SJSA1 (cell line): ENCODE data around the gene KDM2A. TPM values are rescaled to one million over a fixed set of nuclear protein-coding genes. Genes with fewer than 3 reads are reported as not detected.

Experiments used
- DNase-seq, 2 experiments: peaks; one replicate each; pipeline ENCODE4 v3.0.0-alpha.2; 2015 to 2020; ENCODE audit warnings: low spot score in 2 of 2, low read depth in 1 of 2
- H3K27ac ChIP-seq: fragments of 250-450 bp; sonication (Bioruptor Pico); 2 replicates; pipeline ENCODE4 v1.5.1; 2020; ENCODE audit warnings: mild to moderate bottlenecking, moderate library complexity
- H3K27me3 ChIP-seq: fragments of 250-450 bp; sonication (Bioruptor Pico); replicated peaks from 2 replicates; pipeline ENCODE4 v1.5.1; 2020; ENCODE audit warnings: mild to moderate bottlenecking, moderate library complexity
- H3K36me3 ChIP-seq: fragments of 250-450 bp; sonication (Bioruptor Pico); 2 replicates; pipeline ENCODE4 v1.5.1; 2020; ENCODE audit warnings: mild to moderate bottlenecking
- H3K4me1 ChIP-seq: fragments of 250-450 bp; sonication (Bioruptor Pico); replicated peaks from 2 replicates; pipeline ENCODE4 v1.6.1; 2021; ENCODE audit warnings: mild to moderate bottlenecking
- H3K4me3 ChIP-seq: fragments of 250-450 bp; sonication (Bioruptor Pico); 2 replicates; pipeline ENCODE4 v1.5.1; 2020; ENCODE audit warnings: mild to moderate bottlenecking
- H3K9me3 ChIP-seq: fragments of 250-450 bp; sonication (Bioruptor Pico); replicated peaks from 2 replicates; pipeline ENCODE4 v1.5.1; 2020; ENCODE audit warnings: mild to moderate bottlenecking
- total RNA-seq: library from RNA; depleted of rRNA; stranded (reverse); fragments of >200 nt; shearing (Covaris generic); gene quantifications from 2 replicates; pipeline ENCODE4 v1.2.3, GENCODE V29; 2014; rRNA removed

The KDM2A gene
- total RNA-seq: 30.4 and 41.2 TPM in 2 replicates

DNA sequence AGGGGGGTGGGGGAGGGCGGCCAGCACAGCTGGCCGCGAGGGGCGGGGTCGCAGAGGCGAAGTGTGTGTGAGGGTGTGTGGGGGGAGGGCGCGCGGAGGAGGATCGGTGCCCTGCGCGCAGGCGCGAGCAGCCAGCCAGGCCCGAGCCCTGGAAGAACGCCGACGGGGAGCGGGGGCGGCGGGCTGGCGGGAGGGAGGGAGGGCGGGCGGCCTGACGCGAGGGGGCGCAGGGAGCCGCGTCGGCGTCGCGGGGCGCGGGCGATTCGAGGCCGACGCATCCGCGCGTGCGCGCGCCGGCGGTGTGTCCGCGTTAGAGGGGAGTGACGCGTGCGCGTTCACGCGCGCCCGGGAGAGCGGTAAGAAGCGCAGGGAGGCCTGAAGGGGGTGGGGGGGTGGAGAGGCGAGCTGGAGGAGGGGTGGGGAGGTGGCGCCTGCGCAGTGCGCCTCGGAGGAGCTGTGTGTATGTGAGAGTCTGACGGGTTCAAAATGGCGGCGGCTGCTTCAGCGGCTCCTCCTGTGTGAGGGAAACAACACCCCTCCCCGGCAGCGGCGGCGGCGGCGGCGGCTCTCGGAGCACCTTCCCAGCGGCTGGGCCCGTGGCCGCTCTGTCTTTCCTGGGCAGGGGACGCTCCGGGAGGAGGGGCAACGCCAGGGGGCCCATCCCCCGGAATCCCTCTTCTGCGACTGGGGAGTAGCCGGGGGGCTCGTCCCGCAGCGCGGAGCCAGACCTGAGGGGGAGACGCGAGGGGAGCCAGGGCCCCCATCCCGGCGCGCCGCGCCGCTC is at the start of gene KDM2A:
Gene KDM2A (plus strand): TSS at position 463 of the 784 bp plus-strand sequence. CDS start 2,054 bp downstream, outside the sequence.
- peaks cover 28% of the 10 kb centered on the region for H3K36me3 ChIP-seq
- H3K27me3 ChIP-seq: no peaks in the 10 kb centered on the region
- peaks cover 3% of the 10 kb centered on the region for H3K9me3 ChIP-seq
- peaks cover 25% of the 10 kb centered on the region for H3K4me1 ChIP-seq
- H3K4me3 ChIP-seq: peak within 1 kb of the TSS; percentile 99
- H3K27ac ChIP-seq: peak within 1 kb of the TSS; percentile 89
- DNase-seq: peak; percentile 99 to 100

DNA sequence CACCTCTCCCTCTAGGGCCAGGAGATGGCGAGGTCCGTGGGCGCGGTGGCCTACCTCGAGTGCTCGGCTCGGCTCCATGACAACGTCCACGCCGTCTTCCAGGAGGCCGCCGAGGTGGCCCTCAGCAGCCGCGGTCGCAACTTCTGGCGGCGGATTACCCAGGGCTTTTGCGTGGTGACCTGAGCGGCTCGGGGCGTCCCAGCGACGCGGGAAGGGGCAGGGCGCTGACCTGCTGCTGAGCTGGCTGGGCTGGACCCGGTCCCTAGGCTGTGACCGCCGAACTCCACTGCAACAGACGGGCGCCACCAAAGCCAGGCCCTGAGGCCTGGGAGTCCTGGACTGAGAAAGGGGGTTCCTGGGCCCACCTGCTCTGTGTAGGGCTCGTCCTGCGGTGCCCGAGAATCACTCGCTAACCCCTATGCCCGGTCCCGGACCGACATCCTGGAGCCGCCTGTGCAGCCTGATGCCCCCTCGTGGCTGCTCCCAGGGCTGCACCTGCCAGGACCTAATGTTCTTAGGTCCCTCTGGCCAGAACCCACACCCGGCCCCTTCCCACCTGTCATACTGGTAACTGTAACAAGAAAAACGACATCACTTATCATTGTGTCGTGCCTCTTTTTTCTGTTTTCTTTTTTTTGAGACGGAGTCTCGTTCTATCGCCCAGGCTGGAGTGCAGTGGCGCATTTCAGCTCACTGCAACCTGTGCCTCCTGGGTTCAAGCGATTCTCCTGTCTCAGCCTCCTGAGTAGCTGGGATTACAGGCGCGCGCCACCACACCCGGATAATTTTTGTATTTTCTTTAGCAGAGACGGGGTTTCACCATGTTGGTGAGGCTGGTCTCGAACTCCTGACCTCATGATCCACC is 47.4 kb upstream of the KDM2A start:
- Histone ChIP-seq H3K4me1 (peaks cover 3% of the 10 kb centered on the region; the same call in 1 of the 2 replicates), H3K27me3 (no peaks in the 10 kb centered on the region), H3K36me3 (no peaks in the 10 kb centered on the region), H3K27ac (no peak overlapping the region), H3K4me3 (no peak overlapping the region), H3K9me3 (no peaks in the 10 kb centered on the region)
- peak; percentile 54 to 79 for DNase-seq

DNA sequence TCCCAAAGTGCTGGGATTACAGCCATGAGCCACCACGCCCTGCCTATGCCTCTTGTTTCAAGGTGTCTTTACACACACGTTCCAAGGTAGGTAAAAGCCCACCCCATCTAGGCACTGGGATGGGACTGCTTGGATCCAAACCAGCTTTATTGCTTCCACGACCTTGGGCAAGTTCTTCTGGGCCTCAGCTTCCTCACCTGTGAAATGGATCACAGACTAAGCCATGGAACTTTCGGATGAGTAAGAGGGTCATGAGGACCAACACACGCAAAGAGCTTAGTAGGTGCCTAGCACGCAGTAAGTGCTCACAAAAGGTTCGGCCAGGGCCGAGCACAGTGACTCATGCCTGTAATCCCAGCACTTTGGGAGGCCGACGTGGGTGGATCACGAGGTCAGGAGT is 46.8 kb upstream of the KDM2A start:
- no peak for DNase-seq
- no peaks in the 10 kb centered on the region for H3K27me3 ChIP-seq
- H3K4me1 ChIP-seq: peaks cover 3% of the 10 kb centered on the region; the same call in 1 of the 2 replicates
- no peak overlapping the region for H3K27ac ChIP-seq
- H3K9me3 ChIP-seq: no peaks in the 10 kb centered on the region
- no peak overlapping the region for H3K4me3 ChIP-seq
- H3K36me3 ChIP-seq: no peaks in the 10 kb centered on the region

DNA sequence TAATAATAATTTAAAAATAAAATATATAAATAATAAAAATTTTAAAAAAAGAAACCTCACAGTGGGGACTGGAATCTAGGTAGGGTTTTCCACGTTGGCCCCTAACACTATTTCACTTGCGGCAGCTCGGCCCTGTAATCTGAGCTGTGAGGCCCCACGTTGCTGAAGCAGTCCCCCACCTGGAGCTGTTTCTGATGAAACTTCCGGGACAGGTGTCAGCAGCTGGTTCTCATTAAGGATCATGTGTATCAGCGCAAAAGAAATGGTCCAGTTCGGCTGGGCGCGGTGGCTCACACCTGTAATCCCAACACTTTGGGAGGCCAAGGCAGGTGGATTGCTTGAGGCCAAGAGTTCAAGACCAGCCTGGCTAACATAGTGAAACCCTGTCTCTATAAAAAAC is 45.2 kb upstream of the KDM2A start:
- DNase-seq: no peak
- H3K27ac ChIP-seq: no peak overlapping the region
- no peaks in the 10 kb centered on the region for H3K27me3 ChIP-seq
- H3K9me3 ChIP-seq: no peaks in the 10 kb centered on the region
- peaks cover 13% of the 10 kb centered on the region for H3K4me1 ChIP-seq
- H3K36me3 ChIP-seq: no peaks in the 10 kb centered on the region
- H3K4me3 ChIP-seq: no peak overlapping the region

DNA sequence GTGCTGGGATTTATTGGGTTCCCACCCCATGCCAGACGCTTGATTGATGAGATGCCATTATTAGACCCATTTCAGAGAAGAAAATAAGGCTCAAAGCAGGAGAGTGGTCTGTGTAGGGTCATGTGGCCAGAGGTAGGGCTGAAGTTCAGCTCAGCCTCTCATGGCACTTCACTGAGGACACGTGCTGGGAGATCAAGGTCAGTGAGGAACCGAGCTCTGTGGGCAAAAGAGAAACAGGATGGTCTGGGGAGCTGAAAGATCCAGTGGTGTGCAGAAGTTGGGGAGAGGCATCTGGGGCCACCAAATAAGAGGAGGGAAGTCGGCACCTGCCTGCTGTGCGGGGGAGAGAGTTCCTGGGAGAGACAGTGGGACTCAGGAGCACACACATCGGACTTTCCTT is 42.9 kb upstream of the KDM2A start:
- H3K27me3 ChIP-seq: no peaks in the 10 kb centered on the region
- H3K27ac ChIP-seq: no peak overlapping the region
- DNase-seq: no peak
- peaks cover 18% of the 10 kb centered on the region for H3K4me1 ChIP-seq
- no peak overlapping the region for H3K4me3 ChIP-seq
- H3K36me3 ChIP-seq: no peaks in the 10 kb centered on the region
- H3K9me3 ChIP-seq: no peaks in the 10 kb centered on the region

DNA sequence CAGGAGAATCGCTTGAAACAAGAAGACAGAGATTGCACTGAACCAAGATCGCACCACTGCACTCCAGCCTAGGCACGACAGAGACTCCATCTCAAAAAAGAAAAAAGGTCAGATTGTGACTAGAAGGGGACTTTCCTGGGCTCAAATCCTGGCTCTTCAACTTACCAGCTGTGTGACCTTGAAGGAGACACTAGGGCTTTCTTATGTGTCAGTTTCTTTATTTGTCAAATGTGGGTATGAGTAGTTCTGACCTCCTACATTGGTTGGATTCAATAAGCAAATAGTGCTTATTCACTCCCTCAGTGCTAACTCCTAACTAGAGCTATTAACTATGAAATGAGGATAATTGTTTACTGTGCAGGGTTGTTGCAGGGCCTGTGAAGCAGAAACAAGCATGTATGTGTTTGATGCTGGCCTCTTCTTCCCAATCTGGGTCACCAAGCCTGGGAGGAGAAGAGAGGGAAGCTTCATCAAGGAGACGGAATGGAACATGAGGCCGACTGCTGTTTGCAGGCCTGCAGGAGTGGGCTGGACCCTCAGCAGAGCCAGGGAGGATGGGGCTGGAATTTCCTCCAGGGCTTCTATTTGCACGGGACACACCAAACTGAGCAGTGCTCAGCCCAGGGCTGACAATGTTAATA is 39.9 kb upstream of the KDM2A start:
- Histone ChIP-seq H3K4me3 (no peak overlapping the region), H3K4me1 (peaks cover 15% of the 10 kb centered on the region), H3K27me3 (no peaks in the 10 kb centered on the region), H3K9me3 (no peaks in the 10 kb centered on the region), H3K36me3 (no peaks in the 10 kb centered on the region), H3K27ac (peak overlapping the region; percentile 58; the same call in 1 of the 2 replicates)
- no peak for DNase-seq

DNA sequence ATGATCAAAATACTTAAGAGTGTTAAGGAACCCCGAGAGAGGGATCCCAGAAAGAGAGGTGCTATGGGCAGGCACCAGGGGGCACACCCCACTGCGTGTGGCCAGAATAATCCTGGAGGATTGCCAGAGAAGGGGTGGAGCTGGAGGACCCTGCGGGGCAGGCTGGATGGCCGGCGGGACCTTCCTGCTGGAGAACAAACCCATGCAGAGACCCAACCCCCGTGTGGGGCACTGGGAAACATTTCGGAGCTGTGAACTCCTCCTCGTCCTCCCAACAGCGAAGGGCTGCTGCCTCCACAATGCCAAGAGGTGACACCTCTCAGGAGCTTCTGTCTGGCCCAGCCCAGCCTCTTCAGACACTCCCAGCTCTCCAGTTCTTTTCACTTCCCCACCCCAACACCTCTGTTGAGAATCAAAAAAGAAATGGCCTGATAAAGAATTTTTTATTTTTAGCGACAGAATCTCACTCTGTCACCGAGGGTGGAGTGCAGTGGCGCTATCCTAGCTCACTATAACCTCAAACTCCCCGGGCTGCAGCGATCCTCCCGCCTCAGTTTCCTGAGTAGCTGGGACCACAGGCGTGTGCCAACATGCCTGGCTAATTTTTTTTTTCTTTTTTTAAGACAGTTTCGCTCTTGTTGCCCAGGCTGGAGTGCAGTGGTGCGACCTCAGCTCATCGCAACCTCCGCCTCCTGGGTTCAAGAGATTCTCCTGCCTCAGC is 36.8 kb upstream of the KDM2A start:
- no peak for DNase-seq
- H3K4me3 ChIP-seq: no peak overlapping the region

DNA sequence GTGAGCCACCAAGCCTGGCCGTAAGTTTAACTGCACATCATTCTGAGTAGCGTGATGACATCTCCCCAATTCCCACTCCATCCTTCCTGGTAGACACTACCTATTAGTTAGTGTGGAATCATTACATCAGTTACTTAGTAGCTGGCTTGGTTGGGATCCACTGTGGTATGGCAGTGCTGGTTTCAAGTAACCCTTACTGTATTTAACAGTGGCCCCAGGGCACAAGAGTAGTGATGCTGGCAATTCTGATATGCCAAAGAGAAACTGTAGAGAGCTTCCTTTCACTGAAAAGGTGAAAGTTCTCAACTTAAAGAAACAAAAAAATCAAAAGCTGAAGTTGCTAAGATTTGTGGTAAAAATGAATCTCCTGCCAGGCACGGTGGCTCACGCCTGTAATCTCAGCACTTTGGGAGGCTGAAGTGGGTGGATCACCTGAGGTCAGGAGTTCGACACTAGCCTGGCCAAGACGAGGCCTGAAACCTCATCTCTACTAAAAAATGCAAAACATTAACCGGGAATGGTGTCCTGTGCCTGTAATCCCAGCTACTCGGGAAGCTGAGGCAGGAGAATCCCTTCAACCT is 35.2 kb upstream of the KDM2A start:
- Histone ChIP-seq H3K4me1 (peaks cover 5% of the 10 kb centered on the region), H3K36me3 (no peaks in the 10 kb centered on the region), H3K4me3 (no peak overlapping the region), H3K27ac (no peak overlapping the region), H3K9me3 (no peaks in the 10 kb centered on the region), H3K27me3 (no peaks in the 10 kb centered on the region)
- no peak for DNase-seq

More for the DNA sequence above, 36.8 kb upstream of the KDM2A start:
- Histone ChIP-seq H3K27me3 (no peaks in the 10 kb centered on the region), H3K9me3 (no peaks in the 10 kb centered on the region), H3K4me1 (peaks cover 15% of the 10 kb centered on the region), H3K36me3 (no peaks in the 10 kb centered on the region), H3K27ac (no peak overlapping the region)

DNA sequence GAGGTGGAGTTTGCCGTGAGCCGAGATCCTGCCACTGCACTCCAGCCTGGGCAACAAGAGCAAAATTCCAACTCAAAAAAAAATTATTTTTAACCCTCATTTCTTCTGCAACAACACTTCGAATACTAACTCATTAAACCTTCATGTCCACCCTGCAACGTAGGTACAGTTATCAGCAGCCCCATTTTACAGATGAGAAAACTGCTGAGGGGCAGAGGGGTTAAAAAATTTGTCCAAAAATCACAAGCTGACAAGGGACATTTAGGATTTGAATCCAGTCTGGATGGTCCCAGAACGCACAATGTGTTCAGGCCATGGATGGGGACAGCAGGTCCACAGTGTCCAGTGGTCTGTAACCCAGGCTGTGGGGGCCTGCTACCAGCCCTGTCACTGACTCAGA is 33.4 kb upstream of the KDM2A start:
- DNase-seq: no peak
- no peaks in the 10 kb centered on the region; the same call in 1 of the 2 replicates for H3K4me1 ChIP-seq
- H3K27me3 ChIP-seq: no peaks in the 10 kb centered on the region
- no peaks in the 10 kb centered on the region for H3K9me3 ChIP-seq
- H3K27ac ChIP-seq: no peak overlapping the region
- no peak overlapping the region for H3K4me3 ChIP-seq
- H3K36me3 ChIP-seq: no peaks in the 10 kb centered on the region

DNA sequence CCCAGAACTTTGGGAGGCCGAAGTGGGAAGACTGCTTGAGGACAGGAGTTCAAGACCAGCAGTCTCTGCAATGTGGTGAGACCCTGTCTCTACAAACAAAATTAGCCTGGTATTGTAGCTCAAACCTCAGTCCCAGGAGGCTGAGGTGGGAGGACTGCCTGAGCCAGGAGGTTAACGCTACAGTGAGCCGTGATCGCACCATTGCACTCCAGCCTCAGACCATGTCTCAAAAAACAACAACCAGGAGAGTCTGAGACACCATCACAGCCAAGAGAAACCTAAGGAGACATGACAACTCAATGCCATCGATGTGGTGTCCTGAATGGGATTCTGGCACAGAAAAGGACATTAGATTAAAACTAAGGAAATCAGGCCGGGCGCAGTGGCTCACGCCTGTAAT is 28.3 kb upstream of the KDM2A start:
- Histone ChIP-seq H3K4me1 (no peaks in the 10 kb centered on the region), H3K4me3 (no peak overlapping the region), H3K36me3 (no peaks in the 10 kb centered on the region), H3K27me3 (no peaks in the 10 kb centered on the region), H3K9me3 (no peaks in the 10 kb centered on the region), H3K27ac (no peak overlapping the region)
- DNase-seq: no peak

DNA sequence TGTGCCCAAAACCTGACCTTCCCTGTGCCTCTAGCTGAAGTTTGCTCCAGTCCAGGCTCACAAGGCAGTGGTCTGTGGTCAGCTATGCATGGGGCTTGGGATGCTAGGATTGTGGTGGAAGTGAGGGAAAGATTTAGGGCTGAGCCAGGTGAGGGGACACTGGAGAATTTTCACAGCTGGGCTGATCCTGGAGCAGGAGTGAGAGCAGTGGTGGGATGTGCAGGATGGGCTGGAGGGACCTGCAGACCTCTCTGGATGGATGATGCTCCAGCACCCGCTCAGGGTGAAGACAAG is 23.9 kb upstream of the KDM2A start:
- H3K36me3 ChIP-seq: no peaks in the 10 kb centered on the region
- H3K4me1 ChIP-seq: no peaks in the 10 kb centered on the region
- no peaks in the 10 kb centered on the region for H3K27me3 ChIP-seq
- H3K4me3 ChIP-seq: no peak overlapping the region
- H3K27ac ChIP-seq: no peak overlapping the region
- DNase-seq: no peak
- no peaks in the 10 kb centered on the region for H3K9me3 ChIP-seq

DNA sequence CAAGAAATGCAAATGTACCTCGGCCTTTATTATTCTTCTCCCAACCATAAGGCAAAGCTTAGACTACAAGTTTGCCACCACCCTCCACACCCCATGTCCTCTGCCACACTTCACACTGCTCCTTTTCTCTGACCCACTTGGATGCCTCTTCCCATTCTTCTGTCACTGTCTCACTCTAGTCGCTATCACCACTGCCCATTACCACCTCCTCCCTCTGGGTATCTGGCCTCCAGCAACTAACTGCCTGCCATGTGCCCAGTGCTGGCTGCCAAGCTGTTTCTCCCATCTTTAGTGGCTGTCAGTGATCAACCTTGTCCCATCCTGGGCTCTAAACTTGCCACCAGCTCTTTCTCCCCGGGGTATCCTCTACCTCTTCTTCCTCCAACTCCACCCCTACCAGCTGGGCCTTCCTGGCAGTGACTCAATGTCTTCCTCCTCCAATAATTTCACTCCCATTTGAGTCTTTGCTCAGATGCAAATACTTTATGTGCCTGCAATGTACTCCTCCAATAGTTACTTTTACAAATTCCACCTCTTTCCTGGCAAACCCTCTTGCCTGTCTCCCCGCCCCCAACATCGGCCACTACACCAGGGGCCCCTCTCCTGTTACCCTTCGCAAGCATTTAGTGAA is 20.1 kb upstream of the KDM2A start:
- H3K4me3 ChIP-seq: no peak overlapping the region

More for the DNA sequence above, 20.1 kb upstream of the KDM2A start:
- DNase-seq: no peak
- no peaks in the 10 kb centered on the region for H3K9me3 ChIP-seq
- no peaks in the 10 kb centered on the region for H3K36me3 ChIP-seq
- no peak overlapping the region for H3K27ac ChIP-seq
- H3K27me3 ChIP-seq: no peaks in the 10 kb centered on the region
- no peaks in the 10 kb centered on the region for H3K4me1 ChIP-seq
